SK-N-SH (cell line): Measurements from ENCODE around the gene PPP5C. TPM values are rescaled to one million over a fixed set of nuclear protein-coding genes. Genes with fewer than 3 reads are reported as not detected.

Experiments
- CTCF ChIA-PET: fragments of 300-600, 350-600 bp; formaldehyde crosslinking; extraction: SDS; loops from one replicate; lab custom pipeline; 2021; lab: Yijun Ruan, JAX
- POLR2A ChIA-PET: fragments of 350-600 bp; sonication (Branson Sonifier 250); formaldehyde crosslinking; extraction: SDS; loops from one replicate; lab custom pipeline; 2020; ENCODE audit warnings: antibody characterized with exemption, inconsistent platforms; lab: Yijun Ruan, JAX
- DNase-seq: peaks from one replicate; pipeline ENCODE4 v3.0.0; 2012
- H2AFZ ChIP-seq: fragments of 200-600 bp; sonication (generic); 2 replicates; pipeline ENCODE4 v1.8.1; 2016; ENCODE audit warnings: antibody characterized with exemption, mild to moderate bottlenecking, low read depth
- H3F3A ChIP-seq: fragments of 200-600 bp; sonication (generic); replicated peaks from 2 replicates; pipeline ENCODE3; 2016; ENCODE audit warnings: antibody characterized with exemption, mild to moderate bottlenecking; ENCODE audit not compliant: insufficient read depth
- H3K27ac ChIP-seq, 2 experiments: fragments of 200-500 bp in 1 of 2; fragments of 200-600 bp in 1 of 2; sonication (Bioruptor generic) in 1 of 2; sonication (generic), shearing (Covaris generic) in 1 of 2; 2 replicates each; pipeline versions ENCODE4 v1.5.1 to v1.6.1; 2014 to 2016; ENCODE audit warnings: low read depth in 2 of 2, inconsistent platforms in 1 of 2, low read length in 1 of 2, mild to moderate bottlenecking in 1 of 2, mixed read lengths in 1 of 2
- H3K27me3 ChIP-seq: fragments of 200-600 bp; sonication (generic), shearing (Covaris generic); 2 replicates; pipeline ENCODE4 v1.6.1; 2016; ENCODE audit warnings: mixed run types; ENCODE audit not compliant: insufficient read depth
- H3K36me3 ChIP-seq, 2 experiments: fragments of 200-500 bp in 1 of 2; fragments of 200-600 bp in 1 of 2; sonication (Bioruptor generic) in 1 of 2; sonication (generic) in 1 of 2; replicated peaks in 1 of 2; 2 replicates each; pipeline versions ENCODE3 to v1.5.1; 2014 to 2016; ENCODE audit warnings: low read length in 1 of 2, mild to moderate bottlenecking in 1 of 2; ENCODE audit not compliant: insufficient read depth in 2 of 2, control insufficient read depth in 1 of 2
- H3K4me1 ChIP-seq, 2 experiments: fragments of 200-500 bp in 1 of 2; fragments of 200-600 bp in 1 of 2; sonication (Bioruptor generic) in 1 of 2; sonication (generic), shearing (Covaris generic) in 1 of 2; 2 replicates each; pipeline versions ENCODE4 v1.5.1 to v1.6.1; 2014 to 2016; ENCODE audit warnings: low read depth in 1 of 2, low read length in 1 of 2, mixed run types in 1 of 2; ENCODE audit not compliant: insufficient read depth in 2 of 2, control insufficient read depth in 1 of 2
- H3K4me2 ChIP-seq: fragments of 200-600 bp; sonication (generic), shearing (Covaris generic); 2 replicates; pipeline ENCODE4 v1.6.1; 2017; ENCODE audit warnings: mixed run types
- H3K4me3 ChIP-seq, 2 experiments: fragments of 200-500 bp in 1 of 2; fragments of 200-600 bp in 1 of 2; sonication (Bioruptor generic) in 1 of 2; sonication (generic), shearing (Covaris generic) in 1 of 2; 2 replicates each; pipeline versions ENCODE4 v1.5.1 to v1.8.1; 2014 to 2016; ENCODE audit warnings: low read depth in 2 of 2, inconsistent platforms in 1 of 2, low read length in 1 of 2, mild to moderate bottlenecking in 1 of 2, mixed read lengths in 1 of 2, moderate library complexity in 1 of 2
- H3K79me2 ChIP-seq: fragments of 200-600 bp; sonication (generic); 2 replicates; pipeline ENCODE4 v1.8.1; 2017; ENCODE audit warnings: mild to moderate bottlenecking; ENCODE audit not compliant: insufficient read depth
- H3K9ac ChIP-seq: fragments of 200-600 bp; sonication (generic); 2 replicates; pipeline ENCODE4 v1.6.1; 2017; ENCODE audit warnings: mixed run types
- H3K9me2 ChIP-seq: fragments of 200-600 bp; sonication (generic); 2 replicates; pipeline ENCODE4 v1.6.1; 2017; ENCODE audit warnings: mixed run types
- H3K9me3 ChIP-seq: fragments of 200-600 bp; sonication (generic); 2 replicates; pipeline ENCODE4 v1.6.1; 2017; ENCODE audit warnings: mixed run types, mild to moderate bottlenecking, moderate library complexity
- H4K20me1 ChIP-seq: fragments of 200-600 bp; sonication (generic); 2 replicates; pipeline ENCODE4 v1.6.1; 2017; ENCODE audit warnings: mild to moderate bottlenecking, mixed run types; ENCODE audit not compliant: insufficient read depth
- CHD2 ChIP-seq: fragments of 150-350 bp; IDR thresholded peaks from 2 replicates; pipeline ENCODE4 v1.6.1; 2018; ENCODE audit warnings: low read length; ENCODE audit not compliant: partially characterized antibody
- CTCF ChIP-seq: fragments of 200-600 bp; sonication (generic); IDR thresholded peaks from 2 replicates; pipeline ENCODE4 v1.6.1; 2017; ENCODE audit warnings: antibody characterized with exemption, mild to moderate bottlenecking, moderate library complexity
- EZH2phosphoT487 ChIP-seq: fragments of 200-600 bp; sonication (generic); IDR thresholded peaks from 2 replicates; pipeline ENCODE4 v1.6.1; 2017; ENCODE audit warnings: low read depth, mixed run types, mild to moderate bottlenecking, antibody characterized with exemption, moderate library complexity, borderline replicate concordance
- FOSL2 ChIP-seq: IDR thresholded peaks from 2 replicates; pipeline ENCODE4 v1.4.0; 2012; ENCODE audit warnings: low read depth, mild to moderate bottlenecking, moderate library complexity, borderline replicate concordance
- GATA2 ChIP-seq: sonication (generic); formaldehyde crosslinking; IDR thresholded peaks from 2 replicates; pipeline ENCODE4 v1.5.0; 2020; ENCODE audit warnings: mild to moderate bottlenecking, missing genetic modification reagents
- IRF3 ChIP-seq: fragments of 150-350 bp; IDR thresholded peaks from 2 replicates; pipeline ENCODE4 v1.6.1; 2016; ENCODE audit warnings: mild to moderate bottlenecking, low read depth, low read length
- JUND ChIP-seq: IDR thresholded peaks from 2 replicates; pipeline ENCODE4 v1.4.0; 2012
- MAX ChIP-seq: IDR thresholded peaks from 2 replicates; pipeline ENCODE4 v1.4.0; 2012; ENCODE audit warnings: low read depth
- NFIC ChIP-seq: IDR thresholded peaks from 2 replicates; pipeline ENCODE4 v1.4.0; 2012; ENCODE audit warnings: borderline replicate concordance
- PBX3 ChIP-seq: IDR thresholded peaks from 2 replicates; pipeline ENCODE4; 2012
- RCOR1 ChIP-seq: fragments of 150-350 bp; IDR thresholded peaks from 2 replicates; pipeline ENCODE4 v1.6.1; 2017; ENCODE audit warnings: antibody characterized with exemption, low read length
- REST ChIP-seq: IDR thresholded peaks from 2 replicates; pipeline ENCODE4 v1.6.1; 2012; ENCODE audit warnings: mild to moderate bottlenecking, low read depth, low read length, moderate library complexity
- TAF1 ChIP-seq: IDR thresholded peaks from 2 replicates; pipeline ENCODE4 v1.6.1; 2012; ENCODE audit warnings: low read depth, mild to moderate bottlenecking, low read length, moderate library complexity, borderline replicate concordance
- TCF12 ChIP-seq: IDR thresholded peaks from 2 replicates; pipeline ENCODE4 v1.4.0; 2012
- TEAD4 ChIP-seq: IDR thresholded peaks from 2 replicates; pipeline ENCODE4 v1.4.0; 2012; ENCODE audit warnings: mild to moderate bottlenecking, borderline replicate concordance; ENCODE audit not compliant: insufficient read depth
- YY1 ChIP-seq: IDR thresholded peaks from 2 replicates; pipeline ENCODE4 v1.4.0; 2012; ENCODE audit warnings: low read depth, mild to moderate bottlenecking
- ZBTB33 ChIP-seq: IDR thresholded peaks from 2 replicates; pipeline ENCODE4 v1.4.0; 2012; ENCODE audit warnings: low read depth, borderline replicate concordance
- WGBS: methylation state at CpG from one replicate; pipeline ENCODE4 v1.1.6; 2017; ENCODE audit warnings: low lambda C conversion rate; 5-methylcytosine and 5-hydroxymethylcytosine counted together
- polyA plus RNA-seq, 3 experiments: library from polyadenylated mRNA; depleted of rRNA; stranded (reverse); fragments of >200 nt; gene quantifications; 2 replicates each; pipeline ENCODE4 v1.2.3, GENCODE V29; 2012

Gene PPP5C
- polyA plus RNA-seq, 1 of the 3 experiments (the other 2 are of a cell fraction): 162 TPM

GRCh38 chr19:46350029-46350757, 3.3 kb downstream of the PPP5C start:
- Histone ChIP-seq H2AFZ (no peak overlapping the region), H3K9me3 (no peaks in the 10 kb centered on the region), H3K4me1 (peaks cover 21 to 34% of the 10 kb centered on the region in 2 experiments)
- WGBS: 66% methylated on average over 8 of the region's 8 CpGs
- TF ChIP-seq GATA2 (CRISPR knock-in tag): no peak
- TF ChIP-seq CHD2: no peak
- no peak for TF ChIP-seq ZBTB33
- TF ChIP-seq FOSL2: no peak
- TF ChIP-seq MAX: no peak
- TF ChIP-seq CTCF: no peak
- no peak for TF ChIP-seq PBX3
- no peak for TF ChIP-seq TCF12
- TF ChIP-seq NFIC: no peak
- no peak for TF ChIP-seq YY1
- TF ChIP-seq, all 33 proteins: peak for 0
- Histone ChIP-seq H3K27ac (peak overlapping the region; percentile 27 to 53; a peak in 1 of 4 replicates), H3K9me2 (no peaks in the 10 kb centered on the region), H4K20me1 (peaks cover 30% of the 10 kb centered on the region), H3F3A (no peaks in the 10 kb centered on the region), H3K79me2 (peaks cover 63% of the 10 kb centered on the region), H3K27me3 (no peaks in the 10 kb centered on the region), H3K36me3 (peaks cover 0 to 17% of the 10 kb centered on the region in 2 experiments), H3K9ac (no peak overlapping the region), H3K4me3 (no peak overlapping the region), H3K4me2 (peak overlapping the region; percentile 20)
- POLR2A ChIA-PET: no interaction called here
- CTCF ChIA-PET: interaction anchor here (0.5 to 1.2 kb wide), 4 partner anchors 52 to 159 kb away, joined by 3 to 7 read pairs (median 3); no protein-coding TSS in a partner anchor
- DNase-seq: no peak

GRCh38 chr19:46350758-46351159, 3.9 kb downstream of the PPP5C start:
- H3K9me2 ChIP-seq: no peaks in the 10 kb centered on the region
- no peak for DNase-seq
- no peak overlapping the region for H3K9ac ChIP-seq
- WGBS: 70% methylated on average over 8 of the region's 8 CpGs
- H3K27me3 ChIP-seq: no peaks in the 10 kb centered on the region
- H3K4me2 ChIP-seq: peak overlapping the region; percentile 20
- CTCF ChIA-PET: interaction anchor here (1.0 to 1.2 kb wide), 4 partner anchors 45 to 137 kb away, joined by 3 to 7 read pairs (median 4); no protein-coding TSS in a partner anchor
- H2AFZ ChIP-seq: no peak overlapping the region
- H3K4me1 ChIP-seq: peaks cover 21 to 34% of the 10 kb centered on the region in 2 experiments
- no peaks in the 10 kb centered on the region for H3K9me3 ChIP-seq
- H3K27ac ChIP-seq: peak overlapping the region; percentile 27 to 53; a peak in 1 of 4 replicates
- POLR2A ChIA-PET: no interaction called here
- H3F3A ChIP-seq: no peaks in the 10 kb centered on the region
- peaks cover 64% of the 10 kb centered on the region for H3K79me2 ChIP-seq
- H3K4me3 ChIP-seq: no peak overlapping the region
- H4K20me1 ChIP-seq: peaks cover 30% of the 10 kb centered on the region
- H3K36me3 ChIP-seq: peaks cover 0 to 22% of the 10 kb centered on the region in 2 experiments
- no peak for TF ChIP-seq IRF3
- no peak for TF ChIP-seq REST
- TF ChIP-seq TEAD4: no peak
- no peak for TF ChIP-seq RCOR1
- TF ChIP-seq JUND: no peak
- TF ChIP-seq EZH2phosphoT487: no peak
- no peak for TF ChIP-seq TAF1
